GM23338 (cell line): ENCODE data around the gene HECTD2. TPM values are rescaled to one million over a fixed set of nuclear protein-coding genes. Genes with fewer than 3 reads are reported as not detected.

ENCODE experiments used
- CREB1 ChIP-seq: fragments of 250-450 bp; sonication (Bioruptor Pico); IDR thresholded peaks from 2 replicates; pipeline ENCODE4 v1.5.0; 2020; ENCODE audit warnings: low read depth, mild to moderate bottlenecking, moderate library complexity
- ETS1 ChIP-seq: IDR thresholded peaks from 2 replicates; pipeline ENCODE4 v1.6.1; 2016; ENCODE audit warnings: antibody characterized with exemption
- EZH2phosphoT487 ChIP-seq: fragments of 200-600 bp; sonication (generic); IDR thresholded peaks from one replicate; pipeline ENCODE4 v1.8.1; 2018; ENCODE audit warnings: antibody characterized with exemption; ENCODE audit not compliant: unreplicated experiment
- NANOG ChIP-seq: IDR thresholded peaks from 2 replicates; pipeline ENCODE4 v1.6.1; 2016; ENCODE audit warnings: antibody characterized with exemption, borderline replicate concordance
- REST ChIP-seq: IDR thresholded peaks from one replicate; pipeline ENCODE4 v1.6.1; 2018; ENCODE audit warnings: antibody characterized with exemption; ENCODE audit not compliant: unreplicated experiment
- ZNF114 ChIP-seq: fragments of 250-450 bp; sonication (Bioruptor Pico); IDR thresholded peaks from 2 replicates; pipeline ENCODE4 v1.5.0; 2020; ENCODE audit warnings: mild to moderate bottlenecking, moderate library complexity
- ZNF462 ChIP-seq: fragments of 250-450 bp; sonication (Bioruptor Pico); IDR thresholded peaks from 2 replicates; pipeline ENCODE4 v1.5.0; 2020; ENCODE audit warnings: mild to moderate bottlenecking, moderate library complexity
- polyA plus RNA-seq: library from polyadenylated mRNA; unstranded; fragments of >200 nt; fragmentation: Nextera tagmentation; extraction: Ambion mirVana; gene quantifications from 2 replicates; pipeline ENCODE4 v1.2.1, GENCODE V29; 2016
- total RNA-seq: library from RNA; depleted of rRNA; stranded (reverse); fragments of >200 nt; shearing (Covaris generic); gene quantifications from 2 replicates; pipeline ENCODE4 v1.2.3, GENCODE V29; 2014

HECTD2 gene
- total and polyA plus RNA-seq, 2 experiments from 2014 or later = 8.5 to 14.4 TPM

GRCh38 chr10:91513598-91514424 is 103.7 kb downstream of the HECTD2 start (continued):
- TF ChIP-seq ZNF462 (CRISPR knock-in tag) (no peak), ZNF114 (no peak), NANOG (no peak), EZH2phosphoT487 (no peak), REST (no peak), ETS1 (no peak), CREB1 (no peak)
